Measurements from ENCODE around the gene KCNJ4.
"Not testable (repeated sequence)": the region's sequence is repeated elsewhere in the genome, so short reads cannot be mapped to it uniquely, and the experiment has no call there.

KCNJ4 gene

DNA sequence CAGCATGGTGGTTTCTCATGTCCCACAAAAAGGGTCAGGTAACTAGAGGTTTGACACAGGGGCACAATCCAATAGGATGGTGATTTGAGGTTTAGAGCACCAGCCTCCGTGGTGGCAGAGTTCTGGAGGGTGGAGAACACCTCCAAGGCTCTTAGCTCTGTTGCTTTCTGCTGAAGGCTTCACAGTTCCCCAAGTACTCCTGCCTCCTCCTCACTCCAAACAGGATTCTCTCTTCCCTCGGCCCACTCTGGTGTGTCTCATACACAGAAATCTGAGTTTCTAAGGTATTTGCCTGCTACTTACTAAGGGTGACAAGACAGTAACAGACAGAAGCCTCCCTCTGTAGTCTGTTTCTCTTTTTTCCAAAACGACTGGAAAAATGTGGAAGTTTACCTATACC is 73.6 kb downstream of the KCNJ4 start:
- not testable (repeated sequence) for DNase-seq (ENCODE audit: low read depth)

Data from ELR (cell line).